Measurements from ENCODE around the gene ST6GALNAC1. TPM values are rescaled to one million over a fixed set of nuclear protein-coding genes. Genes with fewer than 3 reads are reported as not detected.

ST6GALNAC1 gene
- total RNA-seq, 2 donors from 2014 or later: 8.4 to 27.2 TPM

- no peak overlapping the region for H3K4me3 ChIP-seq
- no peaks in the 10 kb centered on the region for H3K4me1 ChIP-seq (replicated peaks)
- peak; percentile 43 for DNase-seq (ENCODE audit: low spot score)
- H3K27ac ChIP-seq: no peak overlapping the region
- H3K36me3 ChIP-seq: no peaks in the 10 kb centered on the region
- 61% methylated on average over 10 of the region's 10 CpGs for WGBS
- no peaks in the 10 kb centered on the region for H3K9me3 ChIP-seq
- H3K27me3 ChIP-seq (replicated peaks; ENCODE audit: insufficient read depth): no peaks in the 10 kb centered on the region
- intact Hi-C loops (cut with DNase I): no loop called here
- TF ChIP-seq POLR2AphosphoS5 (IDR thresholded peaks at IDR 0.05) (peak; percentile 53), CTCF (IDR thresholded peaks at IDR 0.05) (no peak)
Observed at GRCh38 chr17:76631821-76632565, 11.6 kb downstream of the ST6GALNAC1 start.

- Histone ChIP-seq H3K9me3 (no peaks in the 10 kb centered on the region), H3K36me3 (no peaks in the 10 kb centered on the region), H3K4me1 (replicated peaks) (no peaks in the 10 kb centered on the region), H3K27ac (no peak overlapping the region), H3K4me3 (no peak overlapping the region), H3K27me3 (replicated peaks; ENCODE audit: insufficient read depth) (no peaks in the 10 kb centered on the region)
- TF ChIP-seq POLR2AphosphoS5 (IDR thresholded peaks at IDR 0.05) (no peak), POLR2A (IDR thresholded peaks at IDR 0.05) (no peak), CTCF (IDR thresholded peaks at IDR 0.05) (no peak)
- DNase-seq (ENCODE audit: low spot score): no peak
- intact Hi-C loops (cut with DNase I): no loop called here
- WGBS: 68% methylated on average over 6 of the region's 6 CpGs
Observed at GRCh38 chr17:76630151-76630550, 13.4 kb downstream of the ST6GALNAC1 start.

- no peak overlapping the region for H3K4me3 ChIP-seq
- no peak for TF ChIP-seq CTCF (IDR thresholded peaks at IDR 0.05)
- no peak for TF ChIP-seq POLR2AphosphoS5 (IDR thresholded peaks at IDR 0.05)
- TF ChIP-seq POLR2A (IDR thresholded peaks at IDR 0.05): no peak
- intact Hi-C loops (cut with DNase I): no loop called here
- H3K9me3 ChIP-seq: no peaks in the 10 kb centered on the region
- H3K4me1 ChIP-seq (replicated peaks): no peaks in the 10 kb centered on the region
- no peaks in the 10 kb centered on the region for H3K27me3 ChIP-seq (replicated peaks; ENCODE audit: insufficient read depth)
- H3K36me3 ChIP-seq: no peaks in the 10 kb centered on the region
- no peak overlapping the region for H3K27ac ChIP-seq
- DNase-seq (ENCODE audit: low spot score): no peak
- WGBS: 94% methylated on average over 13 of the region's 13 CpGs
Observed at GRCh38 chr17:76627510-76627909, 16.0 kb downstream of the ST6GALNAC1 start.

GRCh38 chr17:76626442-76626841 is 17.1 kb downstream of the ST6GALNAC1 start:
- intact Hi-C loops (cut with DNase I): no loop called here

More at GRCh38 chr17:76626442-76626841, 17.1 kb downstream of the ST6GALNAC1 start:
- Histone ChIP-seq H3K4me3 (no peak overlapping the region), H3K36me3 (no peaks in the 10 kb centered on the region), H3K4me1 (replicated peaks) (no peaks in the 10 kb centered on the region), H3K27ac (no peak overlapping the region), H3K27me3 (replicated peaks; ENCODE audit: insufficient read depth) (no peaks in the 10 kb centered on the region), H3K9me3 (no peaks in the 10 kb centered on the region)
- DNase-seq (ENCODE audit: low spot score): no peak
- 79% methylated on average over 11 of the region's 11 CpGs for WGBS
- TF ChIP-seq POLR2AphosphoS5 (IDR thresholded peaks at IDR 0.05) (no peak), CTCF (IDR thresholded peaks at IDR 0.05) (no peak), POLR2A (IDR thresholded peaks at IDR 0.05) (no peak)

All from prostate gland (tissue), 2 donors.